H7 (cell line): Measurements from ENCODE around the gene ERCC6L. TPM values are rescaled to one million over a fixed set of nuclear protein-coding genes. Genes with fewer than 3 reads are reported as not detected.
"Not testable (repeated sequence)": the region's sequence is repeated elsewhere in the genome, so short reads cannot be mapped to it uniquely, and the experiment has no call there.

Experiments used
- DNase-seq: peaks from one replicate; pipeline ENCODE4 v3.0.0; 2012
- H3K27me3 ChIP-seq: 2 replicates; pipeline ENCODE4 v1.6.0; 2011; ENCODE audit warnings: mild to moderate bottlenecking, low read length; ENCODE audit not compliant: control insufficient read depth, insufficient read depth
- H3K36me3 ChIP-seq: replicated peaks from 2 replicates; pipeline ENCODE4 v1.5.1; 2011; ENCODE audit warnings: low read length; ENCODE audit not compliant: control insufficient read depth, insufficient read depth
- H3K4me3 ChIP-seq: 2 replicates; pipeline ENCODE4 v1.5.1; 2011; ENCODE audit warnings: low read depth, mild to moderate bottlenecking, control low read depth, low read length, moderate library complexity; ENCODE audit not compliant: insufficient read depth
- total RNA-seq: library from RNA; depleted of rRNA; stranded (reverse); fragments of >200 nt; shearing (Covaris generic); gene quantifications from 2 replicates; pipeline ENCODE4 v1.2.3, GENCODE V29; 2014

Gene ERCC6L
- total RNA-seq, 1 experiment from 2014 or later = 9.6 TPM

GRCh38 chrX:72216973-72217372, 21.9 kb downstream of the ERCC6L start:
- Histone ChIP-seq H3K27me3 (no peaks in the 10 kb centered on the region), H3K36me3 (no peaks in the 10 kb centered on the region), H3K4me3 (no peak overlapping the region)
- no peak for DNase-seq

DNA sequence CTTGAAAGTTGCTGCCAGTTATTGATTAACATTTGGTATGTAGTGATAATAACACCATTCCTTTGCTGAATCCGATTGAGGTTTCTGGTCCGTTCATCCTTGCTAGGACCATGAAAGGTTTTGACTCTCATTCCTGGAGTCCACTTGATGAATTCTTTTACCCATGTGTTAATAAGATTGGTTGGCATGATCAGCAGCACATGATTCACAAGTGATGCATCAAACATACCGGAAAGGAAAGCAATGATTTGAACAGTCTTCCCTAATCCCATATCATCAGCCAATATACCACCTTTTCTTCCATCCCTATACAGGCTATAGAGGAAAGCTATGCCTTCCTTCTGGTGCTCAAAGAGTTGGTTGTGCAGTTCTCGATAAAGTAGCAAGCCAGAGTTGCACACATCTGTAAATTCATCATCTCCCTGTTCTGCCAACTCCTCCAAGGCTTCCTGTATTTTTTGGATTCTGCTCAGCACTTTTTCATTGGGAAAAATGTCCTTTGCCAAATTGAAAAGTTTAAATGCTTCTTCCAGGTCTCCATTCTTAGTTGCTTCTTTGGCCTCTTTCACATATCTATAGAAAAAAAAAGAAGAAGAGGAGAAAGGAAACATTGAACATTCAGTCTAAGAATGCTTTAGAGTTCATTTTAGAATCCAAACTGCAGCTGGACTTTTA, 30.6 kb downstream of the ERCC6L start:
- Histone ChIP-seq H3K4me3 (no peak overlapping the region), H3K36me3 (no peaks in the 10 kb centered on the region; the same call in 1 of the 2 replicates), H3K27me3 (no peaks in the 10 kb centered on the region)
- no peak for DNase-seq

GRCh38 chrX:72207366-72207765, 31.5 kb downstream of the ERCC6L start:
- H3K27me3 ChIP-seq = no peaks in the 10 kb centered on the region
- H3K4me3 ChIP-seq = no peak overlapping the region
- H3K36me3 ChIP-seq = no peaks in the 10 kb centered on the region; the same call in 1 of the 2 replicates
- no peak for DNase-seq

- Histone ChIP-seq H3K36me3 (no peaks in the 10 kb centered on the region; the same call in 1 of the 2 replicates), H3K27me3 (no peaks in the 10 kb centered on the region), H3K4me3 (no peak overlapping the region)
- DNase-seq = no peak
These were observed 33.1 kb downstream of the ERCC6L start for GRCh38 chrX:72205706-72206105.

GRCh38 chrX:72203421-72203820, 35.4 kb downstream of the ERCC6L start:
- H3K4me3 ChIP-seq = no peak overlapping the region
- no peaks in the 10 kb centered on the region; the same call in 1 of the 2 replicates for H3K36me3 ChIP-seq
- no peaks in the 10 kb centered on the region for H3K27me3 ChIP-seq
- DNase-seq = no peak

DNA sequence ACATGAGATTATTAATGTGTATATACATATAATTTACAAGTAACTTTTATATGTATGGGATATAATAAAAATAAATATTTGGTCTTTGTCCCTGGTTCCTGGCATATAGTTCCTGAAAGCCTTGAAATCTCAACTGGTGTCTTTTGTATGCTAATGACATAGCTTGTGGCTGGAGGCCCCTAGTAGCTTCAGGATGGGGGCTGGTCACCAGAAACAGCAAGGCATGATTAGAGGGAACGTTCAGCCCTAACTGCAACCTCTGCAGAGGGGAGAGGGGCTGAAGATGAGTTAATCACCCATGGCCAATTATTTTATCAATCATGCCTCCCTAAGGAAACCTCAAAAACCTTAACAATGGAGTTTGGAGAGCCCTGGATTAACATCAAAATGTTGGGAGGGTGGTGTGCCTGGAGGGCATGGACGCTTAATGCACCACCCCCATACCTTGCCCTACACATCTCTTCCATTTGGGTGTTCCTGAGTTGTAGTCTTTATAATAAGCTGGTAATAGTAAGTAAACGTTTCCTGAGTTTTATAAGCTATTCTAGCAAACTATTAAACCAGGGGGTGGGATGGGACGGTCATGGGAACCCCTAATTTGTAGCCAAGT, 35.9 kb downstream of the ERCC6L start:
- no peak for DNase-seq
- H3K27me3 ChIP-seq = no peaks in the 10 kb centered on the region

DNA sequence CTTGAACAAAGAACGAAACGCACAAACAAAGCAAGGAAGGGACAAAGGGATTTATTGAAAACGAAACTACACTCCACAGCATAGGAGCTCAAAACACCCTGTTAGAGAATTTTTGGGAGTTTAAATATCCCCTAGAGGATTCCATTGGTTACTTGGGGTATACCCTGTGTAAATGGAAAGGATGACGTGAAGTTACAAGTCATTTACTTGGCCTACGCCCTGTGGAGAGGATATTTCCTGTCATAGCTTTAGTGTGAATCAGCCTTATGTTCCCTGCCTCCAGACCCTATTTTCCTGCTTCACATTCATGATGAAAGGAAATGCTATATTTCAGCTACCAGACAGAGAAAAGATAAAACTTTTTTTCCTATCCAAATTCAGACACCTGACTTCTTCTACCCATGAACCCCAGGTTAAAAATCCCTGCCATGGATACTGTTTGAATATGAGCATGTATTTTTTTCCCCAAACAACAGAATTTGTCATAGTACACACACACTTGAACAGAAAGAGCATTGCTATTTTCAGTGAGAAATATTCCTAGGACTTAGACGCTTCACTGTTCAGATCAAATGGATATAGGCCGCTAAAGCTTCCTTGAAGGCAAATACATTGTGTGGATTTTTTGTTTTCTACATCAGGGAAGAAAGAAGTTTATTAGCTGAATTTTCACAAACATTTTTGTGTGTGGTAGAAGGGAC, 36.8 kb downstream of the ERCC6L start:
- H3K36me3 ChIP-seq = no peaks in the 10 kb centered on the region; the same call in 1 of the 2 replicates
- H3K27me3 ChIP-seq = no peaks in the 10 kb centered on the region
- DNase-seq = no peak
- no peak overlapping the region for H3K4me3 ChIP-seq

More for the DNA sequence above, 35.9 kb downstream of the ERCC6L start:
- H3K36me3 ChIP-seq = no peaks in the 10 kb centered on the region; the same call in 1 of the 2 replicates
- H3K4me3 ChIP-seq = no peak overlapping the region

DNA sequence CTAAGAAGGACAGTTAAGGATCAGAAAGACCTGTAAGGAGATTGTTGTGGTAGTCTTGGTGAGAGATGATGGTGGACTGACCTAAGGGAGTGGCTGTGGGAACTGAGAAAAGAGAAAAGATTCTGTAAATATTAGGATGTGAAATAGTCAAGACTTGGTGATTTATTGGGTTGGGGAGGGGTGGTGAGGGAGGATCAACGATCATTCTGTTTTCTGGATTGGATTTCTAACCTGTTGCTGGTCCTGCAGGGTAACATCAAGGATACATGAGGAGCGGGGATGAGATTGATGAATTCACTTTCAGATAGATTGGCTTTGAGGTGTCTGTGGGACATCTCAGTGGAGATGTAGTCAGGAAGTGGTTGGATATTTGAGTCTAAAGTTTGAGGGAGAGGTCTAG, 55.9 kb downstream of the ERCC6L start:
- Histone ChIP-seq H3K36me3 (no peaks in the 10 kb centered on the region), H3K4me3 (no peak overlapping the region), H3K27me3 (no peaks in the 10 kb centered on the region)
- DNase-seq = no peak

- H3K36me3 ChIP-seq = no peaks in the 10 kb centered on the region
- DNase-seq = peak; percentile 86
- no peaks in the 10 kb centered on the region for H3K27me3 ChIP-seq
- peak within 1 kb of the TSS; percentile 87 for H3K4me3 ChIP-seq
These were observed 57.4 kb downstream of the ERCC6L start, which contains the start of gene PIN4 for GRCh38 chrX:72181178-72182125. PIN4 (plus strand) TSS chrX:72181757; CDS start chrX:72181786, 29 bp downstream.

DNA sequence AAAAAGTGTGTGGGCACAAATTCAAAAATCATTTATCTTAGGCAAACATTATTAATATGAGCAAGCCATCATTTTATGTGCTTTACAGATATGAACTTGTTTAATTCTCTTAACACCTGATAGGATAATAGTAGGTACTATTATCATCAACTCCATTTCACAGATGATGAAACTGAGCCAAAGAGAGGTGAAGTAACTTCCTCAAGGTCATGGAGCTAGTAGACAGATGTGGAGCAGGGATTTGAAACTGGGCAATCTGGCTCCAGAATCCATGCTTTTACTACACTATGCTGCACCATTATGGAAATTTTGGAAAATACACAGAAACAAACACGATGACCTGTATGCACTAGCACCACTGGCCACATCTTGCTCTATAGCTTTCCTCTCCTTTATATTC, 58.3 kb downstream of the ERCC6L start:
- H3K27me3 ChIP-seq = no peaks in the 10 kb centered on the region
- no peak overlapping the region for H3K4me3 ChIP-seq
- no peaks in the 10 kb centered on the region for H3K36me3 ChIP-seq
- no peak for DNase-seq

- Histone ChIP-seq H3K36me3 (no peaks in the 10 kb centered on the region), H3K27me3 (no peaks in the 10 kb centered on the region), H3K4me3 (no peak overlapping the region)
- DNase-seq = no peak
These were observed 61.8 kb downstream of the ERCC6L start for GRCh38 chrX:72176981-72177380.

- not testable (repeated sequence) for DNase-seq, H3K4me3 ChIP-seq, H3K36me3 ChIP-seq, H3K27me3 ChIP-seq
These were observed 62.5 kb downstream of the ERCC6L start for GRCh38 chrX:72176289-72176688.

DNA sequence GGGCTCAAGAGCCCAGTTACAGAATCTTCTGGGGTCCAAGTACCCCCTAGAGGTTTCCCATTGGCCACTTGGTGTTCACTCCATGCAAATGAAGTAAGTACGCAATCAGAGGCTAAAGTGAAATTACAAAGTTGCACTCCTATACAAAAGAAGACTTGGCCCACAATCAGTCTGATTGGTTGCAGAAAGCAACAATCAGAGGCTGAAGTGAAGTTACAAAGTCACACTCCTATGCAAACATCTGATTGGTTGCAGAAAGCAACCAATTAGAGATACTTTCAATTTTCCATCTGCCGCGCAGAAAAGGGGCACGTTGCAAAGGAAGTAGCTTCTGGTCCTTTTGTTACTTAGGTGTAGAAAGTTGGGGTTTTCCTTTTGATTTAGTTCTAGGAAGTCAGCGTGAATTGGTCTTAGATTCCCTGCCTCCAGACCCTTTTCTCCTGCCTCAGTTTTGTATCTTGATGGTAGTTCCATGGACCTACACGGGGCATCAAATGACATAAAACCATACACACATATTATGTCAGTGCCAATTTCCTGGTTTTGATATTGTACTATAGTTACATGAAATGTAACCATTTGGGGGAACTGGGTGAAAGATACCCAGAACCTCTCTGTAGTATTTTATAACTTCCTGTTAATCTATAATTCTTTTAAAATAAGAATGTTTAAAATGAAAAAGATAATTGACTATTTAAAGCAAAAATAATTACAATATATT, 69.7 kb downstream of the ERCC6L start:
- no peaks in the 10 kb centered on the region for H3K27me3 ChIP-seq
- no peak for DNase-seq
- no peak overlapping the region for H3K4me3 ChIP-seq
- H3K36me3 ChIP-seq = no peaks in the 10 kb centered on the region
